Keratinocyte (primary cell): Measurements from ENCODE around the gene DLL1. TPM values are rescaled to one million over a fixed set of nuclear protein-coding genes. Genes with fewer than 3 reads are reported as not detected.

ENCODE experiments used
- DNase-seq: peaks from one replicate; pipeline ENCODE4 v3.0.0-alpha.2; 2011; ENCODE audit warnings: low read depth, missing footprints, low spot score
- FAIRE-seq: peaks from 2 replicates; lab custom pipeline; 2011; peaks lifted over from hg19 to GRCh38; lab: Jason Lieb, UNC
- H2AFZ ChIP-seq: 2 replicates; pipeline ENCODE4 v1.6.0; 2012; ENCODE audit warnings: low read length, control low read depth, inconsistent platforms; ENCODE audit not compliant: control insufficient read depth
- H3K27ac ChIP-seq: 2 replicates; pipeline ENCODE4 v1.5.1; 2011; ENCODE audit warnings: low read length; ENCODE audit not compliant: control insufficient read depth, insufficient read depth
- H3K27me3 ChIP-seq: 3 replicates; pipeline ENCODE4 v1.6.0; 2011; ENCODE audit warnings: low read length; ENCODE audit not compliant: control insufficient read depth, insufficient read depth; ENCODE audit errors: extremely low read depth
- H3K36me3 ChIP-seq, 2 experiments: 2 replicates in 1 of 2; 3 replicates in 1 of 2; pipeline ENCODE4 v1.5.1; 2011; ENCODE audit warnings: low read length in 2 of 2, mild to moderate bottlenecking in 1 of 2; ENCODE audit not compliant: control insufficient read depth in 2 of 2, insufficient read depth in 2 of 2; ENCODE audit errors: extremely low read depth in 1 of 2
- H3K4me1 ChIP-seq: 3 replicates; pipeline ENCODE4 v1.5.1; 2011; ENCODE audit warnings: low read length; ENCODE audit not compliant: control insufficient read depth, insufficient read depth; ENCODE audit errors: extremely low read depth
- H3K4me2 ChIP-seq: 3 replicates; pipeline ENCODE4 v1.6.0; 2011; ENCODE audit warnings: low read depth, low read length; ENCODE audit not compliant: control insufficient read depth, insufficient read depth; ENCODE audit errors: extremely low read depth
- H3K4me3 ChIP-seq, 3 experiments: fragments of 200-600 bp in 1 of 3; sonication (generic) in 1 of 3; 2 replicates in 2 of 3; 3 replicates in 1 of 3; pipeline ENCODE4 v1.5.1; 2011 to 2016; ENCODE audit warnings: low read length in 3 of 3, mild to moderate bottlenecking in 3 of 3, control low read depth in 2 of 3, inconsistent platforms in 1 of 3, low read depth in 1 of 3, mixed read lengths in 1 of 3, mixed run types in 1 of 3, moderate library complexity in 1 of 3; ENCODE audit not compliant: control insufficient read depth in 2 of 3, insufficient read depth in 2 of 3; ENCODE audit errors: extremely low read depth in 1 of 3
- H3K79me2 ChIP-seq: 2 replicates; pipeline ENCODE4 v1.6.0; 2012; ENCODE audit warnings: low read length; ENCODE audit not compliant: control insufficient read depth, insufficient read depth
- H3K9ac ChIP-seq: 3 replicates; pipeline ENCODE4 v1.6.0; 2011; ENCODE audit warnings: low read length; ENCODE audit not compliant: control insufficient read depth, insufficient read depth; ENCODE audit errors: extremely low read depth
- H3K9me1 ChIP-seq: 3 replicates; pipeline ENCODE4 v1.6.0; 2011; ENCODE audit warnings: low read length; ENCODE audit not compliant: control insufficient read depth, insufficient read depth; ENCODE audit errors: extremely low read depth
- H3K9me3 ChIP-seq: 2 replicates; pipeline ENCODE4 v1.5.1; 2012; ENCODE audit warnings: low read depth, low read length; ENCODE audit not compliant: control insufficient read depth
- H4K20me1 ChIP-seq: 3 replicates; pipeline ENCODE4 v1.6.0; 2011; ENCODE audit warnings: low read length; ENCODE audit not compliant: control insufficient read depth, insufficient read depth; ENCODE audit errors: extremely low read depth
- EZH2 ChIP-seq: IDR thresholded peaks from one replicate; pipeline ENCODE4 v1.6.1; 2012; ENCODE audit warnings: inconsistent platforms, mild to moderate bottlenecking, low read length, moderate library complexity
- dilution Hi-C: fragments of 300-500 bp; cut with MboI; formaldehyde crosslinking; loops from one replicate; pipeline ENCODE4 v1.7.0; 2020; ENCODE audit warnings: low sequenced_read_pairs; ENCODE audit not compliant: extremely low pct_ligation_motif_present
- polyA plus RNA-seq, 5 experiments: library from polyadenylated mRNA; depleted of rRNA in 3 of 5; stranded (reverse) in 3 of 5; stranded (forward) in 1 of 5; unstranded in 1 of 5; fragments of >200 nt; gene quantifications; 1 replicate in 1 of 5; 2 replicates in 3 of 5; 3 replicates in 1 of 5; pipeline versions ENCODE4 v1.2.1 to v1.2.3, GENCODE V29; 2011 to 2012; ENCODE audit warnings: missing spikeins in 2 of 5, low read depth in 1 of 5, low replicate concordance in 1 of 5
- TF ChIP-seq, protein P1 (sequence below), 3 experiments: IDR thresholded peaks in 1 of 3; conservative IDR thresholded peaks in 1 of 3; optimal IDR thresholded peaks in 1 of 3; 2 replicates in 2 of 3; 3 replicates in 1 of 3; pipeline versions ENCODE3 to v1.5.1; 2011; ENCODE audit warnings: low read length in 3 of 3, mild to moderate bottlenecking in 3 of 3, moderate library complexity in 2 of 3, control low read depth in 1 of 3, inconsistent platforms in 1 of 3; ENCODE audit not compliant: insufficient read depth in 2 of 3; ENCODE audit errors: extremely low read depth in 1 of 3

DLL1 gene
- polyA plus RNA-seq, 1 donor (not counting 4 experiments of a cell fraction or from before 2014, with no cell fraction given): 8.2 TPM

DNA sequence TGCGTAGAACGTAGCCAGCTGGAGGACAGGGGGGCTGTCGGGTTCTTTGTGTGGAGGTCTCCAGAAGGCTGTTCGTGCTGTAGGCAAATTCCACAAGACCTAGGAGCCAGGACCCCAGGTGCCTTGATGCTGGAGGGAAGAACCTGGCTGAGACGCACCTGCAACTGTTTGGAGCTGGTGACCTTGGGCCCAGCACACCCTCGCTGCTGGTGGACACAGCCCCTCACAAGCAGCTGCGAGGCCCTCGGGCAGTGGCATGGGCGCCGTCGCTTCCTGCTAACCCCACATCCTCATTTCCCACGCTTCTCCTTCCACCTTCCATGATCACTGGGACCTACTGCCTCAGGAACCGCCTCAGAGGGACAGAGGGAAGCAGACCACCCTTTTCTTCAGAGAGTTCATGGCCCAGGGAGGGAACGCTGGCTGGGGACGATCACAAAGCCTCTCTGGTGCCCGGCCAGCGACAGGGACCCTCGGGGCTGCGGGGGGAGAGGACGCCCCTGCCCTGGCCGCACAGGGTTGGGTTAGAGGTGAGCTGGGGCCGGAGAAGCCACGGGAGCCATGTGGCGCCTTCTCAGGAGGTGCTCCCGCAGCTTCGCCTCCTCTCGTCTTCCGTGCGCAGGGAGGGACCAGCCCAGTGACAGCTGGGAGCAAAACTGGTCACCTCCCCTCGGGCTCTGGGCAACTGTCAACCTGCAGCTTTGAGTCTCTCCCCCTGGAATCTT is 18.4 kb downstream of the DLL1 start:
- peaks cover 3% of the 10 kb centered on the region for H3K27me3 ChIP-seq

DNA sequence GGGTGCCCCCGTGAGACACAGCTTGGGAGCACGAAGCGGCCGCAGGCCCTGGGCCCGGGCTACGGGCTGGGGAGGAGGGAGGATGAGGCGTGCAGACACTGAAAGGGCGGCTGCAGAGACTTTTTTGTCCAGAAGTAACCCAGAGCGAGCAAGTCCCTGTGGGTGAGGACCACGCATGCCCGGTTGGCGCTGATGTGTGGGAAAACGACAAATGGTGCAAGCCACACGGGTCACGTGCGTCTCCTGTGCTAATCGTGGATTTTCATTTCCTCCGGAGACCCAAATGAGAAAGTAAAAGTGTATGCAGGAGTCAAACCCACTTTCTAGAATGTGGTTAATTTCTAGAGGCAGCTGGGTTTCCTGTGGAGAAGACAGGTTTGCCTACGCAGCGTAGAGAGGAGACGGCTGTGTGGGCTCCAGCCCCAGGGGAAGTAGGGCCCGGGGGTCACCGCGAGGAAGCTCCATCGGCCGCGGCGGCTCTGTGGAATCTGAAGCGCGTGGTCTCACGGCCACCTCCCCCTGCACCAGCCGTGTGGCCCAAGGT is 19.0 kb downstream of the DLL1 start:
- H3K79me2 ChIP-seq: no peaks in the 10 kb centered on the region
- H3K4me3 ChIP-seq: no peak overlapping the region
- no peaks in the 10 kb centered on the region for H4K20me1 ChIP-seq
- no peak overlapping the region for H2AFZ ChIP-seq
- no peak overlapping the region for H3K9ac ChIP-seq
- H3K27ac ChIP-seq: no peak overlapping the region
- H3K27me3 ChIP-seq: peaks cover 3% of the 10 kb centered on the region
- DNase-seq (no peak), FAIRE-seq (no peak)
- TF ChIP-seq, protein P1, sequence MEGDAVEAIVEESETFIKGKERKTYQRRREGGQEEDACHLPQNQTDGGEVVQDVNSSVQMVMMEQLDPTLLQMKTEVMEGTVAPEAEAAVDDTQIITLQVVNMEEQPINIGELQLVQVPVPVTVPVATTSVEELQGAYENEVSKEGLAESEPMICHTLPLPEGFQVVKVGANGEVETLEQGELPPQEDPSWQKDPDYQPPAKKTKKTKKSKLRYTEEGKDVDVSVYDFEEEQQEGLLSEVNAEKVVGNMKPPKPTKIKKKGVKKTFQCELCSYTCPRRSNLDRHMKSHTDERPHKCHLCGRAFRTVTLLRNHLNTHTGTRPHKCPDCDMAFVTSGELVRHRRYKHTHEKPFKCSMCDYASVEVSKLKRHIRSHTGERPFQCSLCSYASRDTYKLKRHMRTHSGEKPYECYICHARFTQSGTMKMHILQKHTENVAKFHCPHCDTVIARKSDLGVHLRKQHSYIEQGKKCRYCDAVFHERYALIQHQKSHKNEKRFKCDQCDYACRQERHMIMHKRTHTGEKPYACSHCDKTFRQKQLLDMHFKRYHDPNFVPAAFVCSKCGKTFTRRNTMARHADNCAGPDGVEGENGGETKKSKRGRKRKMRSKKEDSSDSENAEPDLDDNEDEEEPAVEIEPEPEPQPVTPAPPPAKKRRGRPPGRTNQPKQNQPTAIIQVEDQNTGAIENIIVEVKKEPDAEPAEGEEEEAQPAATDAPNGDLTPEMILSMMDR (optimal IDR thresholded peaks at IDR 0.05 in 1 of 3, IDR thresholded peaks at IDR 0.05 in 1 of 3, conservative IDR thresholded peaks at IDR 0.05 in 1 of 3; ENCODE audit: extremely low read depth in 1 of 3, insufficient read depth in 2 of 3, low read length in 3 of 3): no peak
- TF ChIP-seq EZH2: no peak
- H3K4me1 ChIP-seq: no peaks in the 10 kb centered on the region
- no peaks in the 10 kb centered on the region for H3K9me1 ChIP-seq
- no peaks in the 10 kb centered on the region for H3K36me3 ChIP-seq
- H3K9me3 ChIP-seq: no peaks in the 10 kb centered on the region
- dilution Hi-C loops: no loop called here
- no peak overlapping the region for H3K4me2 ChIP-seq

More for the DNA sequence above, 18.4 kb downstream of the DLL1 start:
- TF ChIP-seq, protein P1 (optimal IDR thresholded peaks at IDR 0.05 in 1 of 3, IDR thresholded peaks at IDR 0.05 in 1 of 3, conservative IDR thresholded peaks at IDR 0.05 in 1 of 3; ENCODE audit: extremely low read depth in 1 of 3, insufficient read depth in 2 of 3, low read length in 3 of 3): no peak
- TF ChIP-seq EZH2: no peak
- Histone ChIP-seq H3K79me2 (no peaks in the 10 kb centered on the region), H3K4me2 (no peak overlapping the region), H3K9me1 (no peaks in the 10 kb centered on the region), H3K4me3 (no peak overlapping the region), H3K27ac (no peak overlapping the region), H3K9ac (no peak overlapping the region), H3K9me3 (no peaks in the 10 kb centered on the region), H3K4me1 (no peaks in the 10 kb centered on the region), H3K36me3 (no peaks in the 10 kb centered on the region), H2AFZ (no peak overlapping the region), H4K20me1 (no peaks in the 10 kb centered on the region)
- dilution Hi-C loops: no loop called here
- FAIRE-seq: no peak
- no peak for DNase-seq
